IPS-20b (cell line): ENCODE results near the gene C2orf92.

Experiments
- H3K27ac ChIP-seq: one replicate; pipeline ENCODE4 v1.5.1; 2013; ENCODE audit warnings: low read length
- H3K27me3 ChIP-seq: 2 replicates; pipeline ENCODE4 v1.6.1; 2013; ENCODE audit warnings: mild to moderate bottlenecking, low read length, inconsistent platforms; ENCODE audit not compliant: insufficient read depth
- H3K36me3 ChIP-seq: 2 replicates; pipeline ENCODE4 v1.6.1; 2013; ENCODE audit warnings: low read depth, mild to moderate bottlenecking, inconsistent platforms, low read length, moderate library complexity; ENCODE audit not compliant: insufficient read depth
- H3K4me1 ChIP-seq: 2 replicates; pipeline ENCODE4 v1.6.1; 2013; ENCODE audit warnings: mild to moderate bottlenecking, control low read depth, inconsistent platforms, low read length, moderate library complexity; ENCODE audit not compliant: insufficient read depth
- H3K4me3 ChIP-seq: 2 replicates; pipeline ENCODE4 v1.5.1; 2013; ENCODE audit warnings: mild to moderate bottlenecking, low read length, inconsistent platforms
- H3K9ac ChIP-seq: 2 replicates; pipeline ENCODE4 v1.6.1; 2013; ENCODE audit warnings: low read depth, mild to moderate bottlenecking, inconsistent platforms, low read length, moderate library complexity
- H3K9me3 ChIP-seq: 2 replicates; pipeline ENCODE4 v1.6.1; 2013; ENCODE audit warnings: mild to moderate bottlenecking, low read depth, low read length, inconsistent platforms; ENCODE audit not compliant: insufficient read depth

C2orf92 gene

GRCh38 chr2:97737421-97738178 lies 68.1 kb downstream of the C2orf92 start:
- Histone ChIP-seq H3K9me3 (no peaks in the 10 kb centered on the region), H3K36me3 (no peaks in the 10 kb centered on the region), H3K27me3 (no peaks in the 10 kb centered on the region), H3K4me1 (no peaks in the 10 kb centered on the region), H3K9ac (no peak overlapping the region), H3K4me3 (no peak overlapping the region), H3K27ac (no peak overlapping the region)

DNA sequence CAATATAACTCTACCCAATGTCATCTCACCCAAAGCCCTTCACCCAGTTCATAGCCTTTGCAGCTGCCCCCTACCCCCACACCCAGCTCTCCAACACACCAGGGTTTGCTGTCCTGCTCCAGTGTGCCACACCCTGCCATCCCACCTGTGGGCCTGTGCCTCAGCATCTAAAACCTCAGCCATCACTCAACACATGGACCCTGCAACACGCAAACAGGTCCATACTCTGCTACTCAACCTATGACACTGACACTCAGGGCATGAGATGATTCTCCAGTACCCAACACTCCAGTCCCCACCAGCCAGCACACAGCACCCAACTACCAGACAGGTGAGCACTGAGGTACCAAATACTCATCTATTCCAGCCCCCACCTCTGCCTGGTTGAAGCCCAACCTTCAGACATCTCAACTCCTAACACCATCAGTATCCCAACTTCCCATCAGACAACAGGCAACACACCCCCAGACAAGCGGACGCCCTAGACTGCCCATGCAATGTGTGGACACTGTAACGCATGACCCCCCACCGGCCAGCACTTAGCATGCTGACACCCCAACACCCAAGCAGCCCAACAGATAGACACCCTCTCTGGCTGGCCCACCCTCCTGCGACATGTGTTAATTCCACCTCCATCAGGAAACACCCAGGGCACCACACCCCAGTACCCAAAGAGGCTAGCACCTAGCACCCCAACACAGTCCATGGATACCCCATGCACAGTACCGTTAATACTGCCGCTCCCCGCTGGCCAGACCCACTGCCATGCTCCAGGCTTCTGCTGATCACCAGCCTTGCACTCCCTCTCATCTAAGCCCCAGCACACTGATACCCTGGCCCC lies 68.9 kb downstream of the C2orf92 start:
- Histone ChIP-seq H3K36me3 (no peaks in the 10 kb centered on the region), H3K4me3 (no peak overlapping the region), H3K27ac (no peak overlapping the region), H3K4me1 (no peaks in the 10 kb centered on the region), H3K9me3 (no peaks in the 10 kb centered on the region), H3K9ac (no peak overlapping the region), H3K27me3 (no peaks in the 10 kb centered on the region)

- H3K27me3 ChIP-seq, result no peaks in the 10 kb centered on the region
- H3K9ac ChIP-seq, result no peak overlapping the region
- no peaks in the 10 kb centered on the region for H3K9me3 ChIP-seq
- no peak overlapping the region for H3K4me3 ChIP-seq
- H3K4me1 ChIP-seq, result no peaks in the 10 kb centered on the region
- no peaks in the 10 kb centered on the region for H3K36me3 ChIP-seq
- no peak overlapping the region for H3K27ac ChIP-seq
Observed at GRCh38 chr2:97739020-97739892, 69.7 kb downstream of the C2orf92 start.

DNA sequence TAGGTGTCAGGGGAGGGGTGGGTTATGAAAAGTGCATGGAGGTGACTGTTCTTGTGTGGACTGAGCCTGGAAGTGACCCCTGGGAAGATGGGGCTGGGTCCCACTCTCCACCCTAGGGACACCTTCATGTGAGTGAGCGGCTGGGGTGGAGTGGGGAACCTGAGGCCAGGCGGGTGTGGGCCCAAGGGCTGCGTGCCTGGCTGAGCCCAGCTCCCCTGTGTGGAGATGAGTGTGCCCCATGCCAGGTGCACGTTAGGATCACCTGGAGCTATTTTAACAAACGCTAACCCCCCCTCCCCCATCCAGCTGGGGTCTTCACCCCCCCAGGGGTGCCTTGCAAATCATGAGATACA lies 70.4 kb downstream of the C2orf92 start:
- Histone ChIP-seq H3K9ac (no peak overlapping the region), H3K4me1 (no peaks in the 10 kb centered on the region), H3K9me3 (no peaks in the 10 kb centered on the region), H3K27me3 (no peaks in the 10 kb centered on the region), H3K4me3 (no peak overlapping the region), H3K36me3 (no peaks in the 10 kb centered on the region), H3K27ac (no peak overlapping the region)

GRCh38 chr2:97740590-97741182 lies 71.2 kb downstream of the C2orf92 start:
- no peak overlapping the region for H3K4me3 ChIP-seq
- H3K36me3 ChIP-seq, result no peaks in the 10 kb centered on the region
- H3K27ac ChIP-seq, result no peak overlapping the region

GRCh38 chr2:97741251-97741650 lies 71.7 kb downstream of the C2orf92 start:
- H3K9me3 ChIP-seq, result no peaks in the 10 kb centered on the region
- no peak overlapping the region for H3K9ac ChIP-seq
- H3K4me3 ChIP-seq, result no peak overlapping the region
- H3K36me3 ChIP-seq, result no peaks in the 10 kb centered on the region
- H3K4me1 ChIP-seq, result no peaks in the 10 kb centered on the region
- H3K27me3 ChIP-seq, result no peaks in the 10 kb centered on the region
- H3K27ac ChIP-seq, result no peak overlapping the region

More at GRCh38 chr2:97740590-97741182, 71.2 kb downstream of the C2orf92 start:
- H3K4me1 ChIP-seq, result no peaks in the 10 kb centered on the region
- H3K27me3 ChIP-seq, result no peaks in the 10 kb centered on the region
- no peak overlapping the region for H3K9ac ChIP-seq
- no peaks in the 10 kb centered on the region for H3K9me3 ChIP-seq

DNA sequence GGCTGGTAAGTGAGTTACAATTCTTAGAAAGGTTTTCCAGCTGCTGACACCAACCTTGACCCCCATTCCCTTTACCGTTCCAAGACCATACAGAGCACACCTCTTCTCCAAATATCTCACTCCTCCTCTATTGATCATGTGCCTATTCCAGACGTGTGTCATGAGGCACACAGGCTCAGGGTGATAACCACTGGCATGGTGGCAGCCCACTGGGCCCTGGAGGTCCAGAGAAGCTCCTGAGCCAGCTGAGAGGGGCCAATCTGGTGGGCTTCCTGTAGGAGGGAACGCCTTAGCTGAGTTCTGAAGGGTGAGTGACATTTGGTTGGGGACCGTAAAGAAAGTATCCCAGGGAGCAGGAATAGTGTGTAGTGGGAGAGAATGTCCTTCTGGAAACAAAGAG lies 72.2 kb downstream of the C2orf92 start:
- H3K27ac ChIP-seq, result no peak overlapping the region
- H3K4me1 ChIP-seq, result no peaks in the 10 kb centered on the region

DNA sequence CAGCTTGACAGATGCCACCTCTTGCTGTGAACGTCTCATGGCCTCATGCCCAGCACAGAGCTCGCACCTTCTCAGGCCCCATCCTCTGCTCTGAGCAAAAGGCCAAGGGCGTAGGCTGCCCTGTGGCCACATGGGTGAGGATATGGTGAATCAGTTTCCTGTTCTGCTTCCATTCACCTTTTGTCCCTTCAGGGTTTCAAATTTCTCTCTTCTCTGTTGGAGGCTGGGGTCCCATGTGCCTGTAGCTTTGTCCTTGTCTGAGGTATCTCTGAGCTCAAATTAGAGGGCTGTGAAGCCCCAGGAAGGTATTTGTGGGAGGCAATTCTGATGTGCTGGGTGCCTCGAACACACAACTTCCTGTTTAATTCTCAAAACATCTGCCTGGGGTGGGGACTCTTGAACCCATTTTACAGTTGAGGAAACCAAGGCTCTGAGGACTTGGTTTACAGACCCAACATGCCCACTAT lies 72.9 kb downstream of the C2orf92 start:
- H3K4me3 ChIP-seq, result no peak overlapping the region
- H3K9me3 ChIP-seq, result no peaks in the 10 kb centered on the region
- no peaks in the 10 kb centered on the region for H3K36me3 ChIP-seq
- H3K4me1 ChIP-seq, result no peaks in the 10 kb centered on the region
- no peaks in the 10 kb centered on the region for H3K27me3 ChIP-seq
- no peak overlapping the region for H3K9ac ChIP-seq
- H3K27ac ChIP-seq, result no peak overlapping the region

More for the DNA sequence above, 72.2 kb downstream of the C2orf92 start:
- Histone ChIP-seq H3K9ac (no peak overlapping the region), H3K27me3 (no peaks in the 10 kb centered on the region), H3K36me3 (no peaks in the 10 kb centered on the region), H3K9me3 (no peaks in the 10 kb centered on the region), H3K4me3 (no peak overlapping the region)

GRCh38 chr2:97743913-97744312 lies 74.4 kb downstream of the C2orf92 start:
- Histone ChIP-seq H3K4me3 (no peak overlapping the region), H3K9me3 (no peaks in the 10 kb centered on the region), H3K27ac (no peak overlapping the region), H3K27me3 (no peaks in the 10 kb centered on the region), H3K9ac (no peak overlapping the region), H3K4me1 (no peaks in the 10 kb centered on the region), H3K36me3 (no peaks in the 10 kb centered on the region)

- no peak overlapping the region for H3K27ac ChIP-seq
- no peak overlapping the region for H3K4me3 ChIP-seq
- H3K36me3 ChIP-seq, result no peaks in the 10 kb centered on the region
- no peaks in the 10 kb centered on the region for H3K4me1 ChIP-seq
- H3K9me3 ChIP-seq, result no peaks in the 10 kb centered on the region
- H3K9ac ChIP-seq, result no peak overlapping the region
- no peaks in the 10 kb centered on the region for H3K27me3 ChIP-seq
Observed at GRCh38 chr2:97745474-97746174, 76.1 kb downstream of the C2orf92 start.

- Histone ChIP-seq H3K36me3 (no peaks in the 10 kb centered on the region), H3K27me3 (no peaks in the 10 kb centered on the region), H3K9ac (no peak overlapping the region), H3K4me1 (peaks cover 9% of the 10 kb centered on the region; the same call in 1 of the 2 replicates), H3K4me3 (no peak overlapping the region), H3K27ac (no peak overlapping the region), H3K9me3 (no peaks in the 10 kb centered on the region)
Observed at GRCh38 chr2:97747285-97747684, 77.8 kb downstream of the C2orf92 start.
